RWPE2 (cell line): ENCODE results near the gene KDM5A.

Experiments used
- ATAC-seq: fragments of 200-7000 bp; cut with Tn5 transposase; 3 replicates; pipeline ENCODE4 v1.9.1; 2021; ENCODE audit warnings: low read depth
- DNase-seq: peaks from one replicate; pipeline ENCODE4 v3.0.0-alpha.2; 2020; ENCODE audit warnings: low spot score
- H3K27ac ChIP-seq: fragments of 450-650 bp; 2 replicates; pipeline ENCODE4 v1.5.1; 2017; ENCODE audit warnings: mild to moderate bottlenecking; ENCODE audit not compliant: poor library complexity, severe bottlenecking
- H3K27me3 ChIP-seq: fragments of 250-450 bp; sonication (Bioruptor Pico); 2 replicates; pipeline ENCODE4 v1.5.1; 2021; ENCODE audit warnings: mild to moderate bottlenecking, moderate library complexity; ENCODE audit not compliant: insufficient read depth, poor library complexity, severe bottlenecking
- H3K36me3 ChIP-seq: fragments of 250-450 bp; sonication (Bioruptor Pico); 2 replicates; pipeline ENCODE4 v1.5.1; 2020; ENCODE audit warnings: low read depth, mild to moderate bottlenecking, moderate library complexity
- H3K4me1 ChIP-seq: fragments of 250-450 bp; sonication (Bioruptor Pico); 2 replicates; pipeline ENCODE4 v1.5.1; 2021; ENCODE audit warnings: mild to moderate bottlenecking, moderate library complexity; ENCODE audit not compliant: insufficient read depth, poor library complexity, severe bottlenecking
- H3K4me3 ChIP-seq: fragments of 250-450 bp; sonication (Bioruptor Pico); 2 replicates; pipeline ENCODE4 v1.5.1; 2021; ENCODE audit warnings: mild to moderate bottlenecking, moderate library complexity; ENCODE audit not compliant: severe bottlenecking
- H3K9me3 ChIP-seq: fragments of 250-450 bp; sonication (Bioruptor Pico); 2 replicates; pipeline ENCODE4 v1.5.1; 2021; ENCODE audit warnings: mild to moderate bottlenecking, moderate library complexity; ENCODE audit not compliant: severe bottlenecking
- CTCF ChIP-seq: fragments of 450-650 bp; IDR thresholded peaks from one replicate; pipeline ENCODE4 v1.5.1; 2017; ENCODE audit warnings: mild to moderate bottlenecking, moderate library complexity; ENCODE audit not compliant: poor library complexity, severe bottlenecking

Gene KDM5A

GRCh38 chr12:241266-241665 lies 147.9 kb downstream of the KDM5A start:
- Histone ChIP-seq H3K27ac (no peak overlapping the region), H3K4me3 (no peak overlapping the region), H3K36me3 (no peaks in the 10 kb centered on the region), H3K27me3 (no peaks in the 10 kb centered on the region), H3K9me3 (no peaks in the 10 kb centered on the region), H3K4me1 (no peaks in the 10 kb centered on the region)
- DNase-seq (no peak), ATAC-seq (no peak)
- TF ChIP-seq CTCF = no peak

- TF ChIP-seq CTCF = no peak
- no peaks in the 10 kb centered on the region for H3K9me3 ChIP-seq
- H3K4me1 ChIP-seq = no peaks in the 10 kb centered on the region
- no peak overlapping the region for H3K27ac ChIP-seq
- H3K36me3 ChIP-seq = no peaks in the 10 kb centered on the region
- H3K4me3 ChIP-seq = no peak overlapping the region
- DNase-seq (no peak), ATAC-seq (no peak)
- H3K27me3 ChIP-seq = no peaks in the 10 kb centered on the region
These were observed 148.6 kb downstream of the KDM5A start for GRCh38 chr12:240566-240965.

- TF ChIP-seq CTCF = no peak
- Histone ChIP-seq H3K27me3 (no peaks in the 10 kb centered on the region), H3K36me3 (no peaks in the 10 kb centered on the region), H3K27ac (no peak overlapping the region), H3K9me3 (peaks cover 3% of the 10 kb centered on the region), H3K4me3 (no peak overlapping the region), H3K4me1 (no peaks in the 10 kb centered on the region)
- ATAC-seq (no peak), DNase-seq (no peak)
These were observed 150.3 kb downstream of the KDM5A start for GRCh38 chr12:238736-239398.

- Histone ChIP-seq H3K36me3 (no peaks in the 10 kb centered on the region), H3K27ac (no peak overlapping the region), H3K4me3 (no peak overlapping the region), H3K27me3 (no peaks in the 10 kb centered on the region), H3K4me1 (no peaks in the 10 kb centered on the region), H3K9me3 (peaks cover 3% of the 10 kb centered on the region)
- no peak for TF ChIP-seq CTCF
- DNase-seq (no peak), ATAC-seq (no peak)
These were observed 151.0 kb downstream of the KDM5A start for GRCh38 chr12:238116-238515.

GRCh38 chr12:237026-237815 lies 151.9 kb downstream of the KDM5A start:
- Histone ChIP-seq H3K27me3 (peaks cover 5% of the 10 kb centered on the region), H3K4me3 (no peak overlapping the region), H3K36me3 (no peaks in the 10 kb centered on the region), H3K9me3 (peaks cover 3% of the 10 kb centered on the region), H3K4me1 (no peaks in the 10 kb centered on the region), H3K27ac (no peak overlapping the region)
- no peak for TF ChIP-seq CTCF
- no peak for DNase-seq
- no peak for ATAC-seq
